SKM-1 treated with dmso at 0.1 percent for 144 hours (cell line): ENCODE data around the gene CHSY1.
"Not testable (repeated sequence)": the region's sequence is repeated elsewhere in the genome, so short reads cannot be mapped to it uniquely, and the experiment has no call there.

Experiments used
- DNase-seq: peaks from one replicate; lab custom pipeline; 2025; ENCODE audit not compliant: unreplicated experiment; lab: John Stamatoyannopoulos, UW

The CHSY1 gene

GRCh38 chr15:101244889-101245668, 6.8 kb downstream of the CHSY1 start:
- DNase-seq: no peak

- no peak for DNase-seq
Measured at GRCh38 chr15:101244036-101244781, 7.6 kb downstream of the CHSY1 start.

- DNase-seq: no peak
Measured at GRCh38 chr15:101243420-101243819, 8.4 kb downstream of the CHSY1 start.

GRCh38 chr15:101242999-101243336, 8.9 kb downstream of the CHSY1 start:
- DNase-seq: no peak

- peak; percentile 88 for DNase-seq
Measured at GRCh38 chr15:101242160-101242998, 9.5 kb downstream of the CHSY1 start.

GRCh38 chr15:101240358-101240757, 11.5 kb downstream of the CHSY1 start:
- DNase-seq: no peak

GRCh38 chr15:101239724-101240136, 12.1 kb downstream of the CHSY1 start:
- DNase-seq: peak; percentile 46

GRCh38 chr15:101237251-101237650, 14.6 kb downstream of the CHSY1 start:
- DNase-seq: peak; percentile 76

GRCh38 chr15:101233651-101234280, 18.1 kb downstream of the CHSY1 start:
- DNase-seq: no peak

- no peak for DNase-seq
Measured at GRCh38 chr15:101232677-101233076, 19.2 kb downstream of the CHSY1 start.

GRCh38 chr15:101228313-101228712, 23.5 kb downstream of the CHSY1 start:
- no peak for DNase-seq

- no peak for DNase-seq
Measured at GRCh38 chr15:101225658-101226057, 26.2 kb downstream of the CHSY1 start.

GRCh38 chr15:101221902-101222301, 29.9 kb downstream of the CHSY1 start:
- no peak for DNase-seq

GRCh38 chr15:101220060-101220459, 31.8 kb downstream of the CHSY1 start:
- DNase-seq: no peak

- no peak for DNase-seq
Measured at GRCh38 chr15:101219441-101219840, 32.4 kb downstream of the CHSY1 start.

- DNase-seq: no peak
Measured at GRCh38 chr15:101217446-101217845, 34.4 kb downstream of the CHSY1 start.

- DNase-seq: no peak
Measured at GRCh38 chr15:101216100-101216499, 35.7 kb downstream of the CHSY1 start.

- DNase-seq: no peak
Measured at GRCh38 chr15:101215681-101216080, 36.2 kb downstream of the CHSY1 start.

GRCh38 chr15:101214435-101215097, 37.3 kb downstream of the CHSY1 start:
- DNase-seq: not testable (repeated sequence)

- no peak for DNase-seq
Measured at GRCh38 chr15:101213570-101213969, 38.3 kb downstream of the CHSY1 start.

- DNase-seq: no peak
Measured at GRCh38 chr15:101213147-101213546, 38.7 kb downstream of the CHSY1 start.
